ENCODE data around the gene EHD2.
A peak's percentile ranks its signal among the peaks of the same experiment; 100 is the strongest.
"Not testable (repeated sequence)": the region's sequence is repeated elsewhere in the genome, so short reads cannot be mapped to it uniquely, and the experiment has no call there.

Gene EHD2

GRCh38 chr19:47713046-47714021, at the start of gene EHD2:
EHD2 (plus strand) TSS chr19:47713422; CDS start chr19:47716613, 3,191 bp downstream.
- peak; percentile 39 for DNase-seq

GRCh38 chr19:47663435-47663910, 49.7 kb upstream of the EHD2 start:
- DNase-seq = no peak

- DNase-seq = no peak
These were observed 49.1 kb upstream of the EHD2 start for GRCh38 chr19:47663911-47664771.

- DNase-seq = not testable (repeated sequence)
These were observed 44.7 kb upstream of the EHD2 start for GRCh38 chr19:47668556-47668955.

GRCh38 chr19:47670736-47671135, 42.5 kb upstream of the EHD2 start:
- DNase-seq = no peak

- no peak for DNase-seq
These were observed 41.7 kb upstream of the EHD2 start for GRCh38 chr19:47671499-47671898.

- no peak for DNase-seq
These were observed 39.8 kb upstream of the EHD2 start for GRCh38 chr19:47673426-47673825.

- no peak for DNase-seq
These were observed 38.7 kb upstream of the EHD2 start for GRCh38 chr19:47674548-47674947.

- DNase-seq = no peak
These were observed 38.0 kb upstream of the EHD2 start for GRCh38 chr19:47675271-47675670.

GRCh38 chr19:47675859-47676258, 37.4 kb upstream of the EHD2 start:
- no peak for DNase-seq

- no peak for DNase-seq
These were observed 36.4 kb upstream of the EHD2 start for GRCh38 chr19:47676811-47677210.

- no peak for DNase-seq
These were observed 33.8 kb upstream of the EHD2 start for GRCh38 chr19:47679251-47679900.

GRCh38 chr19:47679922-47680857, 33.0 kb upstream of the EHD2 start:
- no peak for DNase-seq

- DNase-seq = no peak
These were observed 32.3 kb upstream of the EHD2 start for GRCh38 chr19:47680858-47681332.

GRCh38 chr19:47681388-47681787, 31.8 kb upstream of the EHD2 start:
- no peak for DNase-seq

- DNase-seq = no peak
These were observed 31.3 kb upstream of the EHD2 start for GRCh38 chr19:47681936-47682335.

GRCh38 chr19:47682939-47683338, 30.3 kb upstream of the EHD2 start:
- no peak for DNase-seq

GRCh38 chr19:47686679-47687450, 26.4 kb upstream of the EHD2 start:
- no peak for DNase-seq

GRCh38 chr19:47687906-47688305, 25.3 kb upstream of the EHD2 start:
- DNase-seq = no peak

- DNase-seq = no peak
These were observed 22.1 kb upstream of the EHD2 start for GRCh38 chr19:47691090-47691489.

- no peak for DNase-seq
These were observed 21.4 kb upstream of the EHD2 start for GRCh38 chr19:47691782-47692181.

All from activated CD4-positive, alpha-beta T cell treated with anti-CD3 and anti-CD28 coated beads, Interleukin-2, amount 50 U/mL, for 1 hour (primary cell).